HG03066 (cell line): ENCODE results near the gene IFNGR1.

ENCODE experiments used
- ATAC-seq: cut with Tn5 transposase; IDR thresholded peaks from one replicate; pipeline ENCODE4 v1.9.1; 2021; ENCODE audit warnings: low read depth; ENCODE audit not compliant: unreplicated experiment

IFNGR1 gene

DNA sequence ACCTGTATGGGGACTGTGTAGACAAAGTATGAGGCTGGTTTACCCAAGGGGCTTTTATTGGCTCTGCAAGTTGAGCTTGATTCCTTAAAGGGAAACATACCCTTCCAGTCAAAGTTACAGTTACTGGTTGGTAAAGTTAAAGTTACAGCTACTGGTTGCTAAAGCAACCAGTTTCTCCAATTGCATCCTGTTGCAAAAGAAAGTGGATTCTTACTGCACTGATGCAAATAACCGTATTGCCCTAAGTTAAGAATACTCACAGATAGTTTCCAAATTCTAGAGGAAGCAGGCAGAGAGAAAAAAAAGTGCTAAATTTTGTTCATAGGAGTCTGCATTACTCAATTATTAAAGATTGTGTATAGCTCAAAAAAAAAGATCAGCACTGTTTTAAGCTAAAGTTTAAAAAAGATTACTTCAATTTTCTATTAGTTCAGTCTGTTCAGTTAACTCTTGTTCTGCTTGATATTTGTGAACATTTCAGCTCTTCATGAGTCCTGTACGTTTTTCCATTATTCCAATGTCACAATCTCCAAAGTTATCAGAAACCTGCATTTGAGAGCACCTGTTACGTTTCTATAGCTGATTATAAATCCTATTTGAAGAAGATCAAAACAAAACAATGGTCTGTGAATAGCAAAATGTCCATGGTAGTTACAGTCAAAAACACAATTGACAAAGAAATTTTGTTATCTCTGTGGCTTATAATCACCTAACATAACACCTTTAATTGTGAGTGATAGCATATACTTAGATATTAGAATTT is 37.1 kb downstream of the IFNGR1 start:
- ATAC-seq: no peak

DNA sequence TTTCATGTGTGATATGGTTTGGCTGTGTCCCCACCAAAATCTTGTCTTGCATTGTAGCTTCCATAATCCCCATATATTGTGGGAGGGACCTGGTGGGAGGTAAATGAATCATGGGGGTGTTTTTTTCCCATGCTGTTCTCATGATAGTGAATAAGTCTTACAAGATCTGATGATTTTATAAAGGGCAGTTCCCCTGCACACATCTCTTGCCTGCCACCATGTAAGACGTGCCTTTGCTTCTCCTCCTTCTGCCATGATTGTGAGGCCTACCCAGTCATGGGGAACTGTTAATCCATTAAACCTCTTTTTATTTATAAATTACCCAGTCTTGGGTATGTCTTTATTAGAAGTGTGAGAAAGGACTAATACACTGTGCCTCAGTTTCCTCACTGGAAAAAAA is 41.6 kb downstream of the IFNGR1 start:
- no peak for ATAC-seq

DNA sequence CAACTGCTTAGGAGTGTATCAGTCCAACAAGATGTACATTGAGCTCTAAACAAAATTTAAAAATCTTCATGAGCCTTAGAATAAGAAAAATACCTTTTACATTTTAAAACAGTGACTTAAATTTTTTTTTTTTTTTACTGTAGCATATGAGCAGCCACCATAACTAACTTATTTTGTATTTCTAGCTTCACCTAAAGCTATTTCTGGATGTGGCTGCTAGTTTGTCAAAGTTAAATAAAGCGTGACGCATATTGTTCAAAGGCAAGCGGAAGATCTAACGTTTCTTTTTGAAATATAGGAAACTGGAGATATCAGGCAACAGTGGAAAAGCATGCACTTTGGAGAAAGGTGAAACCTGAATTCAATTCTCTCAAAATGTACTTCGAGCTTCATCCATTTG is 42.5 kb downstream of the IFNGR1 start:
- ATAC-seq: no peak

DNA sequence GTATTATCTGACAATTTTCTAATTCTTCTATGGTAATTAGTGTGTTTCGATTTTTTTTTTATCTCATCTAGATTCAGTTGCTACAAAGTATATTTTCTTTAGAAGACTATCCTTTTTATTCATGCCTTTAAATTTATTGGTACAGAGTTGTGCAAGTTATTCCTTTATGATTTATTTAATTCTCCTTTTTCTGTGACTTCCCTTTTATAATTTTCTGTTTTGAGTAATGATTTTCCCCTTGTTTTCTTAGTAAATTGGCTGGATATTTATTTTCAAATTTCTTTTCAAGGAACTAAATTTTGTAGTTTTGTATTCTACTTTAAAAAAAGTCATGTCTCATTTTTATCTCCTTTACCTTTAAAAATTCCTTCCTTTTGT is 43.3 kb downstream of the IFNGR1 start:
- ATAC-seq: no peak

DNA sequence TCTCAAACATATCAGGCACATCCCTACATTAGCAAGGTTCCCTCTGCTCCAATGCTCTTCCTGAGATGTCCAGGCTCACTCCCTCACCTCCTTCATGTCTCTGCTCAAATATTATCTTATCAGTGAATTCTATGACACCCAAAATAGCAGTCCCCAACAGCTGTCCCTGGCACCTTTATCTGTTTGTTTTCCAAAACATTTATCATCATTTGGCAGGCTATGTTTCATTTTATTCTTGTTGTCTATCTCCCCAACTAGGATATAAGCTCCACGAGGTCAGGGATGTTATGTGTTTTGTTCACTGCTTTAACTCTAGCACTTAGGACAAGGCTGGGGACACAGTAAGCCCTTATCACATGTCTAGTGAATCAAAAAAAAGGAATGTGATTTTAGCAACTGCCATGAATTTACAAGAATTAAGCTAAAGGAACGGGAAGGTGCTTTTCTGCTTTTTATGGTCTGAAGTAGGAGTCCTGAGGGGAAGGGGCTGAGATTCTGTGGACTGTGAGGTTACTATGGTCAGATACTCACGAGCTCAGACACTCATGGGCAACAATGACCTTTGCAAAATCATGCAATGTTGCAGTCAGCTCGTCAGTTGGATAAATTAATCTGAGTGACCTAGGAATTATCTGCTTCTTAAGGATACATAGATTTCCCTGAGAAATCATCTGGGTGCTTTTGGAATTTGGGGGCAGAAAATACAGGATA is 43.9 kb downstream of the IFNGR1 start:
- ATAC-seq: no peak

DNA sequence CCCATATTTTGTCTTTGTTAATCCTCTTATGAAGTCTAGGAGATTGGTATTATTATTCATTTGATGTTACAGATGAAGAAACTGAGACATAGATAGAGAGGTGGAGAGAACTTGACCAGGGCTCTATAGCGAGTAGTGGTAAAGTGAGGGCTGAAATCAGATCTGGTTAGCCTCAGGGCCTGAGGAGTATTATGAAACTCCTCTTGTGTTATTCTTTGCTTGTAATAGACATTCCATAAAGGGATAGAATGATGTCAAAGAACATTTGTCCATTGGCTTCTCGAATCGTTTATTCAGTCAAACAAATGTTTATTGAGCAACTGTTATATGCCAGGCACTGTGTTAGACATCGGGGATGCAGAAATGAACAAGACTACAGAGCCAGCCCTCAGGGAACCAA is 45.7 kb downstream of the IFNGR1 start, which contains the start of gene IL22RA2:
Gene IL22RA2, minus strand, starts transcription at position 144 of the 400 bp plus-strand sequence. CDS start 11,895 bp downstream, outside the sequence.
- ATAC-seq: no peak

DNA sequence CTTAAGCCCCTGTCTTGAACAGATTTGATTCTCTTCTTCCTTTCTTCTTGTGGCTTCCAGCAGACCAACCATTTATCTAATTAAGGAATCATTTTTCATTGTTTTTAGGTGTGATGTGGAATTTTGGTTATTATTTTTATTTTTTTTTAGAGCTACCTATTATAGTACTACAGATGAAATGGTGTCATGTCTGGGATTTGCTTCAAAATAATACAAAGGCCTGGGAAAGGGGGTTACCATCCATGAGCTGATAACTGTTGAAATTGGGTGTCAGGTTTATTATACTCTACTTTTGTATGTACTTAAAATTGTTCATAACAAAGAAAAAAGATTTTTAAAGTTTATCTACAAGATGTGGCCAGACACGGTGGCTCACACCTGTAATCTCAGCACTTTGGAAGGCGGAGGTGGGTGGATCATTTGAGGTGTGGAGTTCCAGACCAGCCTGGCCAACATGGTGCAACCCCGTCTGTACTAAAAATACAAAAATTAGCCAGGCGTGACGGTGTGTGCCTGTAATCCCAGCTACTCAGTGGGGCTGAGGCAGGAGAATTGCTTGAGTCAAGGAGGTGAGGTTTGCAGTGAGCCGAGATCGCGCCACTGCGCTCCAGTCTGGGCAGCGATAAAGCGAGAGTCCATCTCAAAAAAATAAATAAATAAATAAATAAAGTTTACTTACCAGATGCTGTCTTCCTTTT is 46.3 kb downstream of the IFNGR1 start:
- ATAC-seq: no peak

DNA sequence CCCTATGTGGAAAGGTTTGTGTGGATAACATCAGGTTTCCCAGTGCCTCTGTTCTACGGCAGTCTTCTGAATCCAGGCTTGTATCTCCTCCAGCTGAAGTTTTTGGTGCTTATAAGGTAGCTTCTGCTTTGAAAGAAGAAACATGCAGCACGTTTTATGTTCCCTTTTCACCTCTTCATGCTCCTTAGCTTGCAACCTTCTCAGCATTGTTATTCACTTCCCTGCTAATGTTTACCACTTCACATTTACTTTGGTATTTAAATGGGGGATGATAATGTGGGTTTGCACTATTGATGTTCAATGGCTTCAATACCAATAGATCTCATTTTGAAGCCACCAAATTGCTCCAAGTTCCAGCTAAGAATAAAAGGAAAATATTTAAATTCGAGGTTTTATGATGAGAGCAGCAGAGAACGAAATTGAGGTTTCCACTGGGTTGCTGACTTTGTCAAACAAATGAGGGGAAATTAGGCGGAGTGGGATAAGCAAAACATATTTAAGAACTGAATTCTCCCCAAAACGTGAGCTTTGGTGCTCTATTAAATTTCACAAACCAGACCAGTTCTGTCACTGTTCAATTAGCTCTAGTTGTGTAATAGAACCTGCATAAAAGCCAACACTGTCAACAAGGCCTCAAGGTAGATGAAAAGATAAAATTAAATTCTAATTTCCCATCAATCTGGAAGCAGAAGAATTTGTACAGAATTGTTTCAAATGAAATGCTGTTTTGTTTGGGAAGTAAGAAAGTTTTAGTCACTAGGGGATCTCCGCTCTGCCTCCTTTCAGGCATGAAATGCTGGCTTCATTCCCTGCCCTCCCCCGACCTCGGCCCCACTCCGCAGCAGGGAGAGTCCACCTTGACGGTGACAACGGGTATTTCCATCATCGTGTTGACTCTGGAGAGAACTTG is 47.1 kb downstream of the IFNGR1 start:
- no peak for ATAC-seq

DNA sequence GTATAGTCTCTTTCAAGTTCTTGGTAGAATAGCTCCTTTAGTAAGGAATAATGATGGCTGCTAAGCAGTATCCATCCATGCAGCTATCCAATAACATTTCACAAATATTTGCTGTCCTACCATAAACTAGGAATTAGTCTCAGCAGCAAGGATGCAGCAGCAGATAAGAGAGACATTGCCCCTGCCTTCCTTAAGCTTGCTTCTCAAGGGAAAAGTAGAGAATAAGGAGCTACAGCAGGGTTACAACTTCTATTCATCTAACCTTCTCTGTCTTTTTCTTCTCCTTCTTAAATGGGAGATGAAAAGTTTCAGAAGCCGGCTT is 48.2 kb downstream of the IFNGR1 start:
- no peak for ATAC-seq

DNA sequence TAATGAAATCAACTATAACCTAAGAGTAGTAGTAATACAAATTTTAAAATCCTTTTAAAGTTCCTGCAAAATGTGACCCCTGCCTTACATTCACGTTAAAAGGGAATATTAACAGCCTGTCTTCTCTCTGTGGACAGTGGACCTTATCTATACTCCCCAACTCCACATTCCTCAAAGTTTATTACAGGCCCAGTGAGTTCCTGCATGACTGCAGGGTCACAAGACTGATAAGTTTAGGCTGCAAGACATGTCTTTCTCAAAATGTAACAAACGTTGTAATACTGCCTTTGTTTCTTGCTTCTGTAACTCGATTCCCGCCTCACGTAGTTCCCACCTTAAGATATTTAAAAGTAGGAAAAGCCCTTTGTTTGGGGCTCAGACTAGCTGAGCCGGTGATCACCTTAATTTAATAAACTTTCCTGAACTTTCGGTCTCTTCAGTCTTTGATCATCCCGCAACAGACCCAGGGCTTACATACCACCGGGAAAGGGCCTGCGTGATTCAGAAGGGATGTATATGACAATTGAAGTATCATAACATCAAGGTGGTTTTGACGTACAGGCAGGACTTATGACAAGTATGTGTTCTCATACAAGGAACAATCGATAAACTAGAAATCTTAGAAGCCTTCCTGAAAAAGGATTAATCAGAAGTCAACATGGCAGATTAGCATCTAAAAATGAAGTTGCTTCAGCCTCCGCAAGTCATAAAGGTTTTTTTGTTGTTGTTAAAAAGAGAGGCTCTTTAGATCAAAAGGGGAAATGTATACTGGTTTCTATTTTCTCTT is 48.7 kb downstream of the IFNGR1 start:
- no peak for ATAC-seq

DNA sequence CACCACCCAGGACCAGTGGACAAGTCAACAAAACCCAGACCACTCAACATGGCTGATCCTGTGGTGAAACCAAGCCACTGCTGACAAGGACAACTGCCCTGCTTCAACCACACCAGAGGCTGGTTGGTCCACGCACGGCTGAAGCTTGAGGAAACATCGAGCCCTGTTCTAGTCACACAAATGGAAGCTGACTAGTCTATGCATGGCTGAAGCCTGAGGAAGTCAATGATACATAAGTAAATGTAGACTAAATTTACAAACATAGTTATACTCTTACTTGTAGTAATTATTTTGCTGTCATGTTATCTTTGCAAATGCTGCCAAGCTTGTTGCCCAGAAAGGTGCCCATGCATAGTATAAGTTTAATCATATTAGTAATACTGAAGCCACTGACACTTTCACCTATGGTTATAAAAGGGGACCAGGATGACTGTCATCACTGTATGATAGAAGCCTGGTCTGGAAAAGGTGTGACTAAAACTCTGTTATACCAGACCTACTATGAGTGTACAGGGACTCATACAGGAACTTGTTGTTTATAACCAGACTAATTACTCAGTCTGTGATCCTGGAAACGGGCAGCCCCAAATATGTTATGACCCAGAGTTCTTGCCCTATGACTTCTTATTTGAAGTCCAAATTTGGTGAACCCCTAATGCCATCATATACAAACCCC is 51.3 kb downstream of the IFNGR1 start:
- no peak for ATAC-seq

DNA sequence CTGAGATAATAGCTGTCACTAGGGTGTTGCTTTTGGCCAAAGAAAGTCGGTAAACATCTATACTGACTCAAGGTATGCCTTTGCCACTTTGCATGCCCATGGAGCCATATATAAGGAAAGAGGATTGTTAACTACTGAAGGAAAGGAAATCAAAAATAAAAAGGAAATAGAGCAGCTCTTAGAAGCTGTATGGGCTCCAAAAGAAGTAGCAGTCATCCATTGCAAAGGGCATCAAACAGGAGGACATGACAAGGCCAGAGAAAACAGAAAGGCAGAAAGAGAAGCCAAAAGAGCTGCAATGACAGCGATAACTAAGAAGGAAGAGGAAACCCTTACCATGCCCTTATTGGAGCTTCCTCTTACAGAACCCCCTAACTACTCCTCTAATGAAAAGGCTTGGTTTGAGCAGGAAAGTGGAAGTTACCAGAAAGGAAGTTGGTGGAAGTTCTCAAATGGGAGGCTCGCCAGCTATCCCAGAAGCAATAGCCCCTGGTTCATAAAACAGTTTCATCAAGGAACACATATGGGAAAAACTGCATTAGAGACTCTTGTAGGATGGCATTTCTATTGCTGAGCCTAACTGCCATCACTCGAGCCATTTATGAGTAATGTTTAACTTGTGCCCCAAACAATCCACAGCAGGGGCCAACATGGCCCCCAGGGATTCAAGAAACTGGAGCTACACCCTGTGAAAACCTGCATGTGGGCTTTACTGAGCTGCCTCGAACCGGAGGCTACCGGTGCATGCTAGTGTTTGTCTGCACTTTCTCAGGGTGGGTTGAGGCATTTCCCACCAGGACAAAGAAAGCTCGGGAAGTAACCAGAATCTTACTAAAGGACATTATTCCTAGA is 52.7 kb downstream of the IFNGR1 start:
- ATAC-seq: no peak

DNA sequence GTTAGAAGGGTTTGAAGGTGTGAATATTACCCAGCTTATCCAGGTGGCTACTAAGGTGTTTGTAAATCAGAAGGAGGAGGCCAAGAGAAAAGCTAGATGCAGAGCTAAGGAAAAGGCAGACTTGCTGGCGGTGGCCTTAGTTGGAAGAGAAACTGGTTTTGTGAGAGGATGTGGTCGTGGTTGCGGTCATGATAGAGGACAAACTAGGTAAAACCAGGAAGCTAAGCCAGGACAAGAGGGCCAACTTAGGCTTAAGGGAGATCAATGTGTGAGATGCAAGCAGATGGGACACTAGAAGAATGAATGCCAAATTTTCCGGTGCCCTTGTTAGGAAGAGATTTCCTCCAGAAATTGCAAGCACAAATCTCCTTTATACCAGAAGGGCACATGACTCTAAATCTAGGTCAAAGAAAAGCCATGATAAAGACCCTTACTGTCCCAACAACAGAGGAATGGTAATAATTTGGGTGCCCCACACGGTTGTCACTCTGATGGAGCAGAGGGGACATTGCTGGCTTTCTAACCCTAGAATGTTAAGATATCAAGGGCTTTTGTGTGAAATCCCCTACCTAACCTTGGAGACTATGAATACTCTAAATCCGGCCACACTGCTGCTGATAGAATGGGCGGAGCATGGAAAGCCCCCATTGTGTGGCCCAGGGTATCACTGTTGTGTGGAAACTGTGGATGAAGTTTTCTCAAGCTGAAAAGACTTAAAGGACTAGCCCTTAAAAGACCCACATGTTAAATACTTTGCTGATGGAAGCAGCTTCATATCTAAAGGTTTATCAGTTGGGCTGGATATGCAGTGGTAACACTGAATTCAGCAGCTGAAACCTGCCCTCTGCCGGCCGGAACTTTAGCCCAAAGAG is 53.6 kb downstream of the IFNGR1 start:
- ATAC-seq: peak; percentile 70

DNA sequence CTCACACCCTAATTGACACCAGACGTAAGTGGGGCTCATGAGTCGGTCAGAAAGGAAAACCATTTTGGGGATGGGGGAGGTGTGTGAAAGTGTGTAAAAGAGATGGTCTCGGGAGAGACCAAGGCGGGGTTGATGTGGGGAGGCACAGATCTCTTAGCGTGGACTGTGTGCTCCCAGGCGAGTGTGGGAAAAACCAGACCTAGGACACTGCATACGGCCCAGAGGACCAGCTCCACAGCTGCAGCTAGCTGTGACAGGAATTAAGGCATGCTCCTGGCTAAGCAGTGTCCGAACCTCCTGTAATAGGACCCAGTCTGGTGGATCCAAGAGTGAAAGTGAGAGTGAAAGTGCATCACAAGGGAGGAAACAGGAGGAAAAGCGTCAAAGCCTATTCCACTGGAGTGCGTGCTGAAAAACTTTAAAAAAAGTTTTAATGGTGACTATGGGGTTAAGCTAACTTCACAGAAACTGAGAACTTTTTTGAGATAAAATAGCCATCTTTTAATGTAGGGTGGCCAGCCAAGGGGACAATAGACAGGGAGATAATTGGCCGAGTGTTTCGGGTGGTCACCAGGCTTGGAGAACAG is 55.4 kb downstream of the IFNGR1 start:
- no peak for ATAC-seq

DNA sequence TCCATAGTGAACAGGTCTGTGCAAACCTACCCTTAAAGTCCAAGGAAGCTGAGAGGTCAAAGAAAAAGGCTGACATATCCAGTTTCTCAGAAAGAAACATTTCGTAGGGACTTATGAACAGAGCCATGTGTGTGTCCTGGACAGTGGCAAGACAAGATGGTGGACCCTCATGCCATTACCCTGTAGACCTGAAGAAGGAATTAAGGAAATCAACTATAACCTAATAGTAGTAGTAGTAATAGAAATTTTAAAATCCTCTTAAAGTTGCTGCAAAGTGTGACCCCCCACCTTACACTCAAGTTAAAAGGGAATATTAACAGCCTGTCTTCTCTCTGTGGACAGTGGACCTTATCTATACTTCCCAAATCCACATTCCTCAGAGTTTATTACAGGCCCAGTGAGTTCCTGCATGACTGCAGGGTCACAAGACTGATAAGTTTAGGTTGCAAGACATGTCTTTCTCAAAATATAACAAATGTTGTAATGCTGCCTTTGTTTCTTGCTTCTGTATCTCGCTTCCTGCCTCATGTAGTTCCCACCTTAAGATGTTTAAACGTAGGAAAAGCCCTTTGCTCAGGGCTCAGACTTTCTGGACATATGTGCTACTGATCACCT is 56.4 kb downstream of the IFNGR1 start:
- no peak for ATAC-seq

DNA sequence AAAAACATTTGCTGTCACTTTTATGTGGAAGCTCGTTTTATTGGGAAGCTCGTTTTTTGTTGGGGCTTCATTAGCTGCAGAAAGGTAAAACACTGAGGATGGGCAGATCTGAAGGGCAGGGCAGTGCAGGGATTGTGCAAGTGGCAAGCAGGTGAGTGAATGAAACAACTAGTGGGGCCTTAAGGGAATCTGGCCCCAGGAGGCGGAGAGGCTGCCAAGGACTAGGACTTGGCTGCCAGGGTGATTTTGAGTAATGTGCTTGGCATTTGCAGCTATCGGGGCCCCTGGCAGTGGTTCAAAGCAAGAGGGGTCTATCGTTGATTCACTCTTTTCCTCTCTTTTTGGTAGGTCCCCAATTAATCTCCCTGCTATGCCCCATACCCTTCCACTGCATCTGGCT is 57.2 kb downstream of the IFNGR1 start:
- no peak for ATAC-seq

DNA sequence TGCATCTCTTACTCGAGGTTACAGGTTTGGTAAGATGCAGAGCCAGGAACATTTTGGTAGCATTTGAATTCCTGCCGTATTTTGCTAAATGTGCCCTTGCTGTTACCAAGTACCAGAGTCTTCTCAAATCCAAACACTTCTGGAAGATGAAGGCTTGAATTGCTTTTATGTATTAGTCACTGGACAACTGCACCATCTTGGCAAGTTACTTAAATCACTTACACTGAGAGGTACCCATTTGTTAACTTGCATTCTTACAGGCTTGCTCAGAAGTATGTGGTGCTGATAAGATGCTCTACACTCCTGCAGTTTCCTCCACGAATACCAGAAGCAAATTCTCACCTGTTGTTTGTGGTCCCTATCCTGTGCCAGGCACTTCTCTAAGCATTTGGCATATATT is 58.4 kb downstream of the IFNGR1 start:
- no peak for ATAC-seq
